Astrocyte of the cerebellum (primary cell): ENCODE data around the gene HS3ST1.

Experiments
- DNase-seq: peaks from one replicate; pipeline ENCODE4 v3.0.0-alpha.2; 2011; ENCODE audit warnings: low read depth
- H3K4me3 ChIP-seq: 2 replicates; pipeline ENCODE4 v1.5.1; 2011; ENCODE audit warnings: mild to moderate bottlenecking, low read depth, low read length, moderate library complexity
- in situ Hi-C: cut with HindIII; loops from 2 replicates; pipeline ENCODE4 v1.10.0; 2017; ENCODE audit warnings: low sequenced_read_pairs
- TF ChIP-seq, protein P1 (sequence below): IDR thresholded peaks from 2 replicates; pipeline ENCODE4 v1.5.1; 2012; ENCODE audit warnings: low read length, low read depth, moderate library complexity, mild to moderate bottlenecking; ENCODE audit errors: missing control alignments

Gene HS3ST1

DNA sequence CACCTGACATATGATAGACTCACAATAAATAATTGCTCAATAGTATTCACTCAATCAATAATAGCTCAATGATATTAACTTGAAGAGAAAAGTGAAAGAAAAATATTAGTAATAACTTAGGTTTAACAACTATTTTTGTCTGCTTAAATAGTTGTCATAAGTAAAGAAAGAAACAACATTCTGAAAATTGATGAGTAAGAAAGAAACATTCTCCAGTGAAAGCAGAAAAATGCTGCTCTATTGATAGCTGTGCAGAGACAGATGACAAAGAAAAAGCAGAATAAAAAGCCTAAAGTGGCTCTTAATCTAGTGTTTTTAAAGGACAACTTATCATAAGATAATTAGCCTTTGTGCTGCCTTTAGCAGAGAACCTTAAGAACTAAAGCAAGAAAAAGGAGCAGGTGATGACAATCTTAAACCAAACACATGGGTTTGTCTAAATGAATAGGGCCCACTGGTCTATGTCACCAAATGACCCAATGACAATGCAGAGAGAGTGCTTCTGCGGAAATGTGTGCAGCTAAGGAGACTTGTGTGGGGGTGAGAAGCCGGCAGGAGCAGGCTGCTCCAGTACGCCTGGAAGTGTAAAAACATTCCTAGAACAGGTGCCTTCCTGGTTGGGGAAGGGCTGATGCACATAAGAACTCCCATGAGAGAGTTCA, 13.2 kb downstream of the HS3ST1 start:
- in situ Hi-C loops, result no loop called here
- TF ChIP-seq, protein P1, sequence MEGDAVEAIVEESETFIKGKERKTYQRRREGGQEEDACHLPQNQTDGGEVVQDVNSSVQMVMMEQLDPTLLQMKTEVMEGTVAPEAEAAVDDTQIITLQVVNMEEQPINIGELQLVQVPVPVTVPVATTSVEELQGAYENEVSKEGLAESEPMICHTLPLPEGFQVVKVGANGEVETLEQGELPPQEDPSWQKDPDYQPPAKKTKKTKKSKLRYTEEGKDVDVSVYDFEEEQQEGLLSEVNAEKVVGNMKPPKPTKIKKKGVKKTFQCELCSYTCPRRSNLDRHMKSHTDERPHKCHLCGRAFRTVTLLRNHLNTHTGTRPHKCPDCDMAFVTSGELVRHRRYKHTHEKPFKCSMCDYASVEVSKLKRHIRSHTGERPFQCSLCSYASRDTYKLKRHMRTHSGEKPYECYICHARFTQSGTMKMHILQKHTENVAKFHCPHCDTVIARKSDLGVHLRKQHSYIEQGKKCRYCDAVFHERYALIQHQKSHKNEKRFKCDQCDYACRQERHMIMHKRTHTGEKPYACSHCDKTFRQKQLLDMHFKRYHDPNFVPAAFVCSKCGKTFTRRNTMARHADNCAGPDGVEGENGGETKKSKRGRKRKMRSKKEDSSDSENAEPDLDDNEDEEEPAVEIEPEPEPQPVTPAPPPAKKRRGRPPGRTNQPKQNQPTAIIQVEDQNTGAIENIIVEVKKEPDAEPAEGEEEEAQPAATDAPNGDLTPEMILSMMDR, result no peak
- DNase-seq, result no peak
- no peak overlapping the region for H3K4me3 ChIP-seq

DNA sequence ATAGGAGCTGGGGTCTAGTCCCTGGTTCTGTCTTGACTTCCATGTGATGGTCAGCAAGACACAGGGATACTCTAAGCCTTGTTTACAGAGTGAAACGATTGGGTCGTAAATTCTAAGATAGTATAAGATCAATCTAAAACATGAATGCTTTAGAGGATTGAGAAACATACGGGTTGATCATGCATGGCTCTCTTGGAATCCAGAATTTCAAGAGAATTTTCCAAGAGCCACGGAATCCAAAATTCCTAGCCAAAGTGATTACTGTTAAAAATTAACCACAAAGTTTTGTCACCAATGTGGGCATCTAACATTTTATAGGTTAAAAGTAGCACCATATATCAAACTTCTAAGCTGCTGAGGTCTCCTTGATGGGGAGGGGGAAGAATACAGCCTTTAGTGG, 16.5 kb downstream of the HS3ST1 start:
- no peak overlapping the region for H3K4me3 ChIP-seq
- in situ Hi-C loops, result no loop called here
- no peak for DNase-seq
- TF ChIP-seq, protein P1, result no peak

DNA sequence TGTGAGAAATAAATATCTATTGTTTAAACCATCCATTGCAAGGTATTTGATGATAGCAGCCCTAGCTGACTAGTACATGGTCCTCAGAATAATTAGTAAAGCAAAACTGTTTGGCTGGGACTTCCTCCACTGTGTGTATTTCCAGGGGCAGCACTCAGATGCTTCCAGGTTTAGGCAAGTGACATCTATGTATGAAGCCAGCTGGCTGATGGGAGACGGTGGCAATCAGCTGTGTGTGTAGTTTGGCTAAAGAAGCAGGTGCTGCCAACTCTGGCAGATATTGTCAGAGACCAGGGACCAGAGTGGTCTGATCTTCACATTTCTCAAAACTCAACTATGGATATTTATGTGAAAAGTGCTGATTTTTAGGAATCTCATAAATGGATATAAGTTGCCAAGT, 19.1 kb downstream of the HS3ST1 start:
- no peak overlapping the region for H3K4me3 ChIP-seq
- DNase-seq, result no peak
- TF ChIP-seq, protein P1, result no peak
- in situ Hi-C loops, result no loop called here

DNA sequence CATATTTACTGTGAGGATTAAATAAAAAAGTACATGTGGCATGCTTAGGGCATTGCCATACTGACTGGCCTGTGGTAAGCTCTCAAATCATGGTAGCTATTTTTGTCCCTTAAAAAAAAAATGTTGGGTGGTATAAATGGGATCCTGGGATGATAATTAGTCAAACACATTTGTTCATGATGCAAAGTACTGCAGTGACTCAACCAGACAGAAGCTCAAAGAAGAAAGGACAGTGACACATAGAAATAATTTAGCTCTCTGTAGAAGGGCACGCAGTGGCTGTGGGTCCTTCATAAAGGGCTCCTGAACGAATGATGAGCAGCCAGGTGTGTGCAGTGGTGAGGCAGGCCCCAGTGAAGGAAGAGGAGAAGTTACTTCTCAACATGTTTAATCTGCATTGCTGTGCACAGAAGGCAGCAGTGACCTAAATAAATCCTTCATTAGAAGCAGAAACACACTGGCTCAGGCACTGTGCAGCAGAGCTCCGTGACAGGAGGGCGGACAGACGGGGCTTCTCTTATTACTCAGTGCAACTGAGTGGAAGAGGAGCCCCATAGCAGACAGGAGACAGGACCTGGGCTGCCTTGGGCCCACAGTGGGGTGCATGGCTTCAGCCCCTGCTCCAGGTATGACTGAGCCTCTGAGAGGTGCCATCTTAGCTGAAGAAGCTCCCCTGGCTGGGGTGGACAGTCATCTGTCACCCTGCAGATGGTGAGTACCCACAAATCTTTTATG, 20.3 kb downstream of the HS3ST1 start:
- no peak overlapping the region for H3K4me3 ChIP-seq
- DNase-seq, result no peak
- TF ChIP-seq, protein P1, result no peak
- in situ Hi-C loops, result no loop called here

DNA sequence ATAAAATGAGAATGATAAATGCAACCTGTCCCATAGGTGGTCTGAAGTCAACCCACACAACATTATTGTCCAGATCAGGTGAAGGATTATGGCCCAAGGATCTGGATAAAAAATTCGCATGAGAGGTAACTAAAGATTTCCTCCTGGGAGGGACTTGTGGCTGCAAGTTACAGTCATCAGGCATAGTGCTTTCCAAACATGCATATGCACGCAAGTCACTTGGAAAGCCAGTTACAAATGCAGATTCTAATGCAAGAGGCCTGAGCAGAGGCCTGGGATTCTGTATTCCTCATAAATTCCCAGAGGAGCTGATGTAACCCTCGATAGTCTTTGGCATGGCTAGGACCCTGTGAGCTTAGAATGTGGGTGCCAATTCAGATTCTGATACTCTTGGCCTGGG, 21.1 kb downstream of the HS3ST1 start:
- no peak overlapping the region for H3K4me3 ChIP-seq
- DNase-seq, result no peak
- TF ChIP-seq, protein P1, result no peak
- in situ Hi-C loops, result no loop called here

DNA sequence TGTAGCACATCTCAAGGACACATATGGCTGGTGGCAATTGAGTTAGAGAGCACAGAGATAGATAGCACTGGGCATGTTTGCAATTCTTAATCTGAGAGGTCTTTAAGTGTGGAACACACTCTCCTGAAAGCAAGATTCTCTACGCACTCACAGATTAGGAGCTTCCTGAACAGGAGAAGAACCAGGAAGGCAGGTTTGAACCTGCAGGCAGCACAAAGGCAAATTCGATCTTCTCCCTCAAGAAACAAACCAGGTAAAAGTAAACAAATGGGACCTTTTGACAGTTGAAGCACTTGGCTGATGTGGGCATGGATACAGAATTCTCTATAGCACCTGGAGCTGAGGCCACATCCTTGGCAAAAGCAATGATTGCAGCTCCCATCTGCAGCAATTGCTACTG, 24.3 kb downstream of the HS3ST1 start:
- H3K4me3 ChIP-seq, result no peak overlapping the region
- in situ Hi-C loops, result no loop called here
- no peak for DNase-seq
- TF ChIP-seq, protein P1, result no peak
